HEK293 (cell line): Measurements from ENCODE around the gene SRSF12.

Experiments used
- BCL11B ChIP-seq: fragments of 450-650 bp; formaldehyde crosslinking; IDR thresholded peaks from 2 replicates; pipeline ENCODE4 v1.5.1; 2016; ENCODE audit warnings: low read depth, missing biosample characterization, missing genetic modification characterization
- CTCF ChIP-seq: fragments of 450-650 bp; formaldehyde crosslinking; IDR thresholded peaks from 2 replicates; pipeline ENCODE4 v1.5.1; 2016; ENCODE audit warnings: missing biosample characterization, missing genetic modification characterization
- HIC1 ChIP-seq: fragments of 450-650 bp; formaldehyde crosslinking; IDR thresholded peaks from 2 replicates; pipeline ENCODE4 v1.5.1; 2016; ENCODE audit warnings: missing biosample characterization, missing genetic modification characterization
- KLF17 ChIP-seq: fragments of 450-650 bp; formaldehyde crosslinking; IDR thresholded peaks from 2 replicates; pipeline ENCODE4 v1.5.1; 2016; ENCODE audit warnings: missing biosample characterization, missing genetic modification characterization
- PATZ1 ChIP-seq: fragments of 450-650 bp; formaldehyde crosslinking; IDR thresholded peaks from 2 replicates; pipeline ENCODE4 v1.5.1; 2016; ENCODE audit warnings: missing biosample characterization, missing genetic modification characterization
- SALL2 ChIP-seq: fragments of 450-650 bp; formaldehyde crosslinking; IDR thresholded peaks from 2 replicates; pipeline ENCODE4 v1.5.0; 2017; ENCODE audit warnings: missing biosample characterization, mild to moderate bottlenecking, missing genetic modification characterization, borderline replicate concordance
- SP2 ChIP-seq: fragments of 450-650 bp; formaldehyde crosslinking; IDR thresholded peaks from 2 replicates; pipeline ENCODE4 v1.5.1; 2016; ENCODE audit warnings: missing biosample characterization, missing genetic modification characterization
- TCF7L2 ChIP-seq: IDR thresholded peaks from 2 replicates; pipeline ENCODE4 v1.6.1; 2011; ENCODE audit warnings: low read depth, mild to moderate bottlenecking, inconsistent platforms, low read length, moderate library complexity, borderline replicate concordance
- ZBTB1 ChIP-seq: fragments of 450-650 bp; formaldehyde crosslinking; IDR thresholded peaks from 2 replicates; pipeline ENCODE4 v1.5.1; 2016; ENCODE audit warnings: missing biosample characterization, missing genetic modification characterization
- ZBTB8A ChIP-seq: fragments of 450-650 bp; formaldehyde crosslinking; IDR thresholded peaks from 2 replicates; pipeline ENCODE4 v1.5.1; 2016; ENCODE audit warnings: missing biosample characterization, missing genetic modification characterization
- ZEB2 ChIP-seq: fragments of 450-650 bp; formaldehyde crosslinking; IDR thresholded peaks from 2 replicates; pipeline ENCODE4 v1.5.1; 2016; ENCODE audit warnings: missing biosample characterization, missing genetic modification characterization
- ZFP37 ChIP-seq: fragments of 450-650 bp; formaldehyde crosslinking; IDR thresholded peaks from 2 replicates; pipeline ENCODE4 v1.5.1; 2016; ENCODE audit warnings: missing biosample characterization, missing genetic modification characterization
- ZNF10 ChIP-seq: fragments of 450-650 bp; formaldehyde crosslinking; IDR thresholded peaks from 2 replicates; pipeline ENCODE4 v1.5.1; 2017; ENCODE audit warnings: missing biosample characterization, missing genetic modification characterization
- ZNF140 ChIP-seq: fragments of 450-650 bp; formaldehyde crosslinking; IDR thresholded peaks from 2 replicates; pipeline ENCODE4 v1.5.1; 2016; ENCODE audit warnings: missing biosample characterization, missing genetic modification characterization
- ZNF148 ChIP-seq: fragments of 450-650 bp; formaldehyde crosslinking; IDR thresholded peaks from 2 replicates; pipeline ENCODE4 v1.5.0; 2017; ENCODE audit warnings: missing biosample characterization, missing genetic modification characterization, borderline replicate concordance
- ZNF184 ChIP-seq: fragments of 450-650 bp; IDR thresholded peaks from 2 replicates; pipeline ENCODE4 v1.5.1; 2018; ENCODE audit warnings: missing biosample characterization, mild to moderate bottlenecking, missing genetic modification characterization
- ZNF19 ChIP-seq: fragments of 450-650 bp; formaldehyde crosslinking; IDR thresholded peaks from 2 replicates; pipeline ENCODE4; 2016; ENCODE audit warnings: missing biosample characterization, missing genetic modification characterization, low read depth
- ZNF2 ChIP-seq: fragments of 450-650 bp; formaldehyde crosslinking; IDR thresholded peaks from 2 replicates; pipeline ENCODE4 v1.5.1; 2016; ENCODE audit warnings: missing biosample characterization, missing genetic modification characterization
- ZNF23 ChIP-seq: fragments of 450-650 bp; formaldehyde crosslinking; IDR thresholded peaks from 2 replicates; pipeline ENCODE4 v1.5.1; 2016; ENCODE audit warnings: missing biosample characterization, missing genetic modification characterization, borderline replicate concordance
- ZNF24 ChIP-seq: fragments of 450-650 bp; formaldehyde crosslinking; IDR thresholded peaks from 2 replicates; pipeline ENCODE4 v1.5.1; 2016; ENCODE audit warnings: missing biosample characterization, missing genetic modification characterization
- ZNF394 ChIP-seq: fragments of 450-650 bp; formaldehyde crosslinking; IDR thresholded peaks from 2 replicates; pipeline ENCODE4 v1.5.1; 2016; ENCODE audit warnings: missing biosample characterization, missing genetic modification characterization, mild to moderate bottlenecking, moderate library complexity, borderline replicate concordance
- ZNF544 ChIP-seq: fragments of 450-650 bp; formaldehyde crosslinking; IDR thresholded peaks from 2 replicates; pipeline ENCODE4 v1.5.0; 2017; ENCODE audit warnings: missing biosample characterization, missing genetic modification characterization
- ZNF548 ChIP-seq: fragments of 450-650 bp; formaldehyde crosslinking; IDR thresholded peaks from 2 replicates; pipeline ENCODE4 v1.5.1; 2016; ENCODE audit warnings: missing biosample characterization, missing genetic modification characterization
- ZNF555 ChIP-seq: fragments of 450-650 bp; formaldehyde crosslinking; conservative IDR thresholded peaks from 2 replicates; pipeline ENCODE4 v1.5.1; 2017; ENCODE audit warnings: missing biosample characterization, mild to moderate bottlenecking, missing genetic modification characterization, inconsistent platforms
- ZNF623 ChIP-seq: fragments of 450-650 bp; formaldehyde crosslinking; IDR thresholded peaks from 2 replicates; pipeline ENCODE4 v1.5.1; 2016; ENCODE audit warnings: missing biosample characterization, missing genetic modification characterization
- ZNF654 ChIP-seq: fragments of 450-650 bp; formaldehyde crosslinking; IDR thresholded peaks from 2 replicates; pipeline ENCODE4 v1.5.1; 2016; ENCODE audit warnings: low read depth, missing biosample characterization, missing genetic modification characterization
- ZNF677 ChIP-seq: fragments of 450-650 bp; IDR thresholded peaks from 2 replicates; pipeline ENCODE4 v1.5.0; 2018; ENCODE audit warnings: missing biosample characterization, mild to moderate bottlenecking, missing genetic modification characterization, moderate library complexity
- ZNF792 ChIP-seq: fragments of 450-650 bp; formaldehyde crosslinking; IDR thresholded peaks from 2 replicates; pipeline ENCODE4 v1.5.1; 2016; ENCODE audit warnings: missing biosample characterization, missing genetic modification characterization
- ZSCAN5A ChIP-seq: fragments of 450-650 bp; formaldehyde crosslinking; IDR thresholded peaks from 2 replicates; pipeline ENCODE4 v1.5.1; 2016; ENCODE audit warnings: missing biosample characterization, missing genetic modification characterization

SRSF12 gene

GRCh38 chr6:89145956-89146717 is 28.3 kb upstream of the SRSF12 start, which contains the start of gene PM20D2 (continued):
- TF ChIP-seq ZNF19, result no peak
- no peak for TF ChIP-seq ZNF184 (tag by site-specific recombination)
- TF ChIP-seq KLF17 (tag by site-specific recombination), result peak; percentile 68; the same call in 1 of the 2 replicates
- peak; percentile 46 for TF ChIP-seq SP2 (tag by site-specific recombination)
- TF ChIP-seq ZFP37 (tag by site-specific recombination), result no peak
- TF ChIP-seq ZEB2 (tag by site-specific recombination), result no peak
- peak; percentile 42; the same call in 1 of the 2 replicates for TF ChIP-seq ZNF677 (tag by site-specific recombination)
- peak; percentile 88 for TF ChIP-seq HIC1
- no peak for TF ChIP-seq SALL2 (tag by site-specific recombination)
- TF ChIP-seq TCF7L2, result no peak
- TF ChIP-seq ZNF23 (tag by site-specific recombination), result no peak
- no peak for TF ChIP-seq ZNF140 (tag by site-specific recombination)
- TF ChIP-seq ZBTB1 (tag by site-specific recombination), result no peak
- TF ChIP-seq ZNF394, result no peak
- TF ChIP-seq ZNF148 (tag by site-specific recombination), result no peak
- no peak for TF ChIP-seq ZNF654 (tag by site-specific recombination)
- no peak; the same call in 1 of the 2 replicates for TF ChIP-seq ZNF2 (tag by site-specific recombination)
- no peak for TF ChIP-seq ZNF548 (tag by site-specific recombination)
- TF ChIP-seq ZNF555 (tag by site-specific recombination), result no peak
- 0 out of 2 replicates have a peak, but pooled peaks have one; percentile 63 for TF ChIP-seq ZNF792
- peak; percentile 70 for TF ChIP-seq PATZ1 (tag by site-specific recombination)
- no peak for TF ChIP-seq ZNF544
- 0 out of 2 replicates have a peak, but pooled peaks have one; percentile 19 for TF ChIP-seq BCL11B (tag by site-specific recombination)
- no peak for TF ChIP-seq ZNF10 (tag by site-specific recombination)
- peak; percentile 89; the same call in 1 of the 2 replicates for TF ChIP-seq ZSCAN5A (tag by site-specific recombination)
- TF ChIP-seq ZNF623, result no peak
- TF ChIP-seq ZBTB8A, result peak; percentile 89
- no peak; the same call in 1 of the 2 replicates for TF ChIP-seq CTCF
- no peak for TF ChIP-seq ZNF24 (tag by site-specific recombination)
